Chondrocyte (in vitro differentiated cells): ENCODE data around the gene GNAI3. TPM values are rescaled to one million over a fixed set of nuclear protein-coding genes. Genes with fewer than 3 reads are reported as not detected.
A peak's percentile ranks its signal among the peaks of the same experiment; 100 is the strongest.

Experiments
- DNase-seq: peaks from one replicate; pipeline ENCODE4 v3.0.0; 2021; ENCODE audit warnings: mixed read lengths, low spot score
- H3K27ac Mint-ChIP-seq: one replicate; pipeline ENCODE4 v1.8.0; 2021; ENCODE audit warnings: mild to moderate bottlenecking, moderate library complexity, mixed read lengths; ENCODE audit not compliant: unreplicated experiment
- H3K27me3 Mint-ChIP-seq: 2 replicates; pipeline ENCODE4 v1.8.0; 2021; ENCODE audit warnings: low read depth, mixed read lengths
- H3K36me3 Mint-ChIP-seq: 2 replicates; pipeline ENCODE4 v1.8.0; 2021; ENCODE audit warnings: low read depth, mixed read lengths
- H3K4me1 Mint-ChIP-seq: 2 replicates; pipeline ENCODE4 v1.8.0; 2021; ENCODE audit warnings: low read depth, mild to moderate bottlenecking, mixed read lengths
- H3K4me3 Mint-ChIP-seq: one replicate; pipeline ENCODE4 v1.8.0; 2021; ENCODE audit warnings: mild to moderate bottlenecking, moderate library complexity, mixed read lengths; ENCODE audit not compliant: unreplicated experiment
- H3K9me3 Mint-ChIP-seq: 2 replicates; pipeline ENCODE4 v1.8.0; 2021; ENCODE audit warnings: low read depth, mixed read lengths
- total RNA-seq: library from RNA; stranded (reverse); gene quantifications from 3 replicates; pipeline ENCODE4 v1.2.1, GENCODE V29; 2021
- TF ChIP-seq, protein P1 (sequence below): fragments of 200-600 bp; sonication (generic); IDR thresholded peaks from 2 replicates; pipeline ENCODE4 v1.5.0; 2021; ENCODE audit warnings: antibody characterized with exemption, mild to moderate bottlenecking, moderate library complexity

Gene GNAI3
- total RNA-seq, 1 donor from 2014 or later = 10.7 TPM

DNA sequence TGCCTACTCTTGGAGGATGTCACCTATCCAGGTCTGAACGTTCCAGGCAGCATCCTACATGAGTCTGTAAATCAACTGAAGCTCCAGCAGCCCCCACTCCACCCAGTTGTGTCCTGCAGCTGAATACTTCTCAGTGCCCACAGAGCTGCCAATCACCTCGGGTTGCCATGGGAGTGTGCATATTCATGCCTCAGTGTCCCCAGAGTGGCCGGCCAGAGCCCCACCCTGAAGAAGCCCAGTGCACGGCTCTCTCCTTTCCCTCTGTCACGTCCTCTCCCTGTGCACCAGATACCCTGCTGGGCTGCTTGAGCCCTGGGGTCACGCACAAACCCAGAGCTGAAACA lies 91.4 kb downstream of the GNAI3 start:
- Mint-ChIP-seq H3K27ac (no peak overlapping the region), H3K36me3 (no peaks in the 10 kb centered on the region), H3K9me3 (no peaks in the 10 kb centered on the region), H3K27me3 (no peaks in the 10 kb centered on the region), H3K4me3 (no peak overlapping the region), H3K4me1 (peaks cover 18% of the 10 kb centered on the region)
- DNase-seq = peak; percentile 57
- TF ChIP-seq, protein P1, sequence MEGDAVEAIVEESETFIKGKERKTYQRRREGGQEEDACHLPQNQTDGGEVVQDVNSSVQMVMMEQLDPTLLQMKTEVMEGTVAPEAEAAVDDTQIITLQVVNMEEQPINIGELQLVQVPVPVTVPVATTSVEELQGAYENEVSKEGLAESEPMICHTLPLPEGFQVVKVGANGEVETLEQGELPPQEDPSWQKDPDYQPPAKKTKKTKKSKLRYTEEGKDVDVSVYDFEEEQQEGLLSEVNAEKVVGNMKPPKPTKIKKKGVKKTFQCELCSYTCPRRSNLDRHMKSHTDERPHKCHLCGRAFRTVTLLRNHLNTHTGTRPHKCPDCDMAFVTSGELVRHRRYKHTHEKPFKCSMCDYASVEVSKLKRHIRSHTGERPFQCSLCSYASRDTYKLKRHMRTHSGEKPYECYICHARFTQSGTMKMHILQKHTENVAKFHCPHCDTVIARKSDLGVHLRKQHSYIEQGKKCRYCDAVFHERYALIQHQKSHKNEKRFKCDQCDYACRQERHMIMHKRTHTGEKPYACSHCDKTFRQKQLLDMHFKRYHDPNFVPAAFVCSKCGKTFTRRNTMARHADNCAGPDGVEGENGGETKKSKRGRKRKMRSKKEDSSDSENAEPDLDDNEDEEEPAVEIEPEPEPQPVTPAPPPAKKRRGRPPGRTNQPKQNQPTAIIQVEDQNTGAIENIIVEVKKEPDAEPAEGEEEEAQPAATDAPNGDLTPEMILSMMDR = no peak

DNA sequence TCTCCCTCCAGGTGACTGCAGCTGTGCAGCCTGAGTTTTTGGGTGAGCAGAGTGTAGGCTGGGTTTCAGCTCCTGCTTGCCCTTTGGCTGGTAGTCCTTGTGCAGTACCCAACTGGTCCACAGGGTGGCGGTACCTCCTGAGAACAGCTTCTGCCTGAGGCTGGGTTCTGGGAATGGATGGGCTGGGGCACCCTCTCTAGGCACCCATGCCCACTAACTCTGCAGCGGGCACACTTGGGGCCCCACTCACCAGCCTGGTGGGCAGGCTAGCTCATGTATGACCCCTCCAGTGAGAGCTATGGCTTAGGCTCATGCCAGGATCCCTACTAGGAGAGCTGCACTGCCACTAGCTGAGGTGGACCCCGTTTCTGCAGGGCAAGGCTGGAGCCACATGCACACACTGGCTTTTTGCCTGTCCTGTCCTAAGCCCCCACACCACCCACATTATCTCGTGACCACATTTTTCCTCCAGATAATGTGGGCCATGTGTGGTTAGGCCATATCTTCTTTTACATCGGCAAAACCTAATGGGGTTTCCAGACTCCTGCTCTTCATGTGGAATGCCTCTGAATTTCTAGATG lies 92.0 kb downstream of the GNAI3 start:
- H3K4me1 Mint-ChIP-seq = peaks cover 22% of the 10 kb centered on the region
- peak; percentile 90 for DNase-seq
- H3K4me3 Mint-ChIP-seq = no peak overlapping the region
- H3K27me3 Mint-ChIP-seq = no peaks in the 10 kb centered on the region
- H3K36me3 Mint-ChIP-seq = no peaks in the 10 kb centered on the region
- H3K9me3 Mint-ChIP-seq = no peaks in the 10 kb centered on the region
- H3K27ac Mint-ChIP-seq = no peak overlapping the region
- TF ChIP-seq, protein P1 = peak; percentile 90

DNA sequence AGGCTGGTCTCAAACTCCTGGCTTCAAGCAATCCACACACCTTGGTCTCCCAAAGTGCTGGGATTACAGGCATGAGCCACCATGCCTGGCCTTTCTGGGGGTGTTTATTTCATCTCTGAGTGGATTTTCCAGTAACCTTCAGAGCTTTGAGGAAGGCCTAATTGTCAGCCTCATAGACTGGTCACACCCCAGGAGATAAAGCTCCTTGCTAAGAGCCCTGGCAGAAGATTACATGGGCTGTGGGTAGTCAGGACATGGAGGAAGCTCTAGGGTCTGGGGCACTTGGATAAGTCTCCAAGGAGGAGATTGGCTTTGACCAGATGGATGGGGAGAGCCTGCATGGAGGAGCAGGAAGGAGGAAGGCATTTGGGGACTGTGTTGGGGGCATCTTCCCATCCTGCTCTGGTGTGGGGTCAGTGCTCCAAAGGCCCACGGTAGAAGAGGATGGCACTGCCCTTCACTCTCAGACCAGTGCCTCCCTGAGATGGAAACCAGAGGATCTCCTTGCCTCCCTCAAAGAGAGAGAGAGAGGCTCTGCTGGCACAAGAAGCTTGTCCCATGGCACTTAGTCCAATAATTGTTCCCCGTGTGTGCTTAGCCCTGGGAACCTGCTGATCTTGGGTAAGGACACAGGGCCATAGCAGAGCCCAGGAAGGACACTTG lies 92.8 kb downstream of the GNAI3 start:
- TF ChIP-seq, protein P1 = no peak
- DNase-seq = no peak
- H3K36me3 Mint-ChIP-seq = no peaks in the 10 kb centered on the region
- no peaks in the 10 kb centered on the region for H3K27me3 Mint-ChIP-seq
- peaks cover 18% of the 10 kb centered on the region for H3K4me1 Mint-ChIP-seq
- no peak overlapping the region for H3K27ac Mint-ChIP-seq
- no peak overlapping the region for H3K4me3 Mint-ChIP-seq
- peaks cover 3% of the 10 kb centered on the region for H3K9me3 Mint-ChIP-seq

DNA sequence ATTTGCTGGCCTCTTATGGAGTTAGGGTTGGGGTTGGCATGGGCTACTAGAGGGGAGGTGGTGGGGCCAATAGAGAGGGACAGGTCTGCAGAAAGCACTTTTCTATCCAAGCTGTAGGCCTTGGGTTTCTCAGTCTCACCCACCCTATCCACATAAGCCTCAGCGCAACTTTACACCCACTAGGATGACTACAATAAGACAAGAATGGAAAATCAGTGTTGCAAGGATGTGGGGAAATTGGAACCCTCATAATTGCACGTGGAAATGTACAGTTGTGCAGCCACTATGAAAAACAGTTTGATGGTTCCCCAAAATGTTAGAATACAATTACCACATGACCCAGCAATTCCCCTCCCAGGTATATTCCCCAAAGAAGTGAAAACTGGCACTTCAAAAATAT lies 93.4 kb downstream of the GNAI3 start:
- Mint-ChIP-seq H3K4me3 (no peak overlapping the region), H3K36me3 (no peaks in the 10 kb centered on the region), H3K27ac (no peak overlapping the region), H3K27me3 (no peaks in the 10 kb centered on the region), H3K4me1 (peaks cover 15% of the 10 kb centered on the region), H3K9me3 (peaks cover 5% of the 10 kb centered on the region)
- TF ChIP-seq, protein P1 = no peak
- no peak for DNase-seq

DNA sequence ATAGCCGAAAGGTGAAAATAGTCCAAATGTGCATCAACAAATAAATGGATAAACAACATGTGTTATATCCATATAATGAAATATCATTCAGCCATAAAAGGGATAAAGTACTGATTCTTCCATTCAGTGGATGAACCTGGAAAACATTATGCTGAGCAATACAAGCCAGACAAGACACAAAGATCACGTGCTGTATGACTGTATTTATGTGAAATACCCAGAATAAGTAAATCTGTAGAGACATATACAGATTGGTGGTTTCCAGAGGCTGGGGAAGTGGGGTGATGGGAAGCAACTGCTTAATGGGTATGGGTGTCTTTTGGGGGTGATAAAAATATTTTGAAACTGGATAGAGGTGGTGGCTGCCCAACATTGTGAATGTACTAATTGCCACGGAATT lies 94.2 kb downstream of the GNAI3 start:
- H3K9me3 Mint-ChIP-seq = peaks cover 8% of the 10 kb centered on the region
- H3K4me3 Mint-ChIP-seq = no peak overlapping the region
- H3K27me3 Mint-ChIP-seq = no peaks in the 10 kb centered on the region
- H3K4me1 Mint-ChIP-seq = peaks cover 15% of the 10 kb centered on the region
- H3K36me3 Mint-ChIP-seq = no peaks in the 10 kb centered on the region
- DNase-seq = no peak
- H3K27ac Mint-ChIP-seq = no peak overlapping the region
- TF ChIP-seq, protein P1 = no peak
